Hematopoietic multipotent progenitor cell treated with erythropoietin and hydrocortisone succinate and interleukin-3 and kit ligand, for 8 days (in vitro differentiated cells): ENCODE results near the gene BPIFB1.

Experiments
- DNase-seq: peaks from one replicate; pipeline ENCODE4 v3.0.0-alpha.2; 2015

The BPIFB1 gene

DNA sequence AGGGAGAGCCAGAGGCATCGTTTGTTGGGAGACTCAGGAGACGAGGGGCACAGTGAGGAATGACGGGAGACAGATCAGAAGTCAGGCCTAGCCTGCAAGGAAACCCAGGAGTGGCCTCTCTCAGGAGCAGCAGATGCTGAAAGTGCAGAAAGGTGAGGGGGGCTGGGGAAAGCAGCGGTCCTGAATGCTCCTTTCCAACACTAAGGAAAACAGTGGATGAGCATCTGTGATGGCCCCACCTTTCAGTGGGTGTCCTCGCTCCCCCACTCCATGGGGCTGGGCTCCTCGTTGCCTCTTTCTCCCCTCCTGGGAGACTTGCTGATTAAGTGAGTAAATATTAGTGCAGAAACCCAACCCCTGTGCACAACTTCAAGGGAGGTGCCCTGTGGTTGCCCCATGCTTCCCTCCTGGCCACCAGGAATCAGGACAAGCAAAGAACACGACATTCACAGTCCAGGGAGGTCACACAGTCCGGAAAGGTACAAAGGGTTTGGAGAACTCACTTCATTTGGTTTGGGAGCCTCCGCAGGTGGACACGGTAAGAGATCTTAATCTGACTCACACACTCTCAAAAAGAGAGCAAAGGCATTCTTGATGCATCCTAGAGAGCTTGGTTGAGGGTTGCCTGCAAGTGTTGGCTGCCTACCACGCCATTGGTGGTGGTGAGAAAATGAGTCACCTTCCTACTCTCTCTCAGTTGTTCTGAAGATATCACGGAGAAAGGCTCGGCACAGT is 9.7 kb upstream of the BPIFB1 start:
- no peak for DNase-seq

DNA sequence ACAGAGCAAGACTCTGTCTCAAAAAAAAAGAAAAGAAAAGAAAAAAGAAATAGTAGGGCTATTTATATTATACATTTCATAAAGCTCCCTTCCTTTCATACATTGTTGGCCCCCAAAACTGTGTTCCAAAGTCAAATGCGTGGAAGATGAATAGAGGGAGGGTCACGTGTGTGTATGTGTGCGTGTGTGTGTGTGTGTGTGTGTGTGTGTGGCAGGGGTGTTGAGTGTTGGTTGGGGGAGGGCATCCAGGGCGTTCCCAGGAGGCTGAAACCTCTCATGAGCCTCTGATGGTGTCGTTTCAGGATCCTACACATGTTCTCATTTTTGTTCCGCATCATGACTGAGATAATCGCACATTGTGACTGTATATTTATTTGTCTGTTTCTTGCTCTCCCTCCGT is 7.8 kb upstream of the BPIFB1 start:
- no peak for DNase-seq

DNA sequence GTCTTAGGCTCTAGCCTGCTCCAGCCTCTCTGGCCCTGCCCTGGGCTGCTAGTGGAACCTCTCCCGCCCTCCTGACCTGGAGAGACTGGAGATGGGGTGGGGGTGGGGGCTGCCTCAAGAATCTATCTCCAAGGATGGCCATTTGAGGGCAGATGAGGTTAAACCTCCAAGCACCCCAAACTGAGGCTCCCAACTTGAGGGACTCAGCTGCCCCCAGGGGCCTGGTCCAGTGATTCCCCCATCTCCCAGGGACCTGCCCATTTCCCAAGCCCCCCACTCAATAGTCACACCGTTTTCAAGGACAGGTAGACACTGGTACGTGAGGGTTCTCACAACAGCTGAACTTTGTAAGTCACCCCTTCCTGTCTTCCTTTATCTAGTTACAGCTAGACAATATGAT is 7.1 kb upstream of the BPIFB1 start:
- no peak for DNase-seq

DNA sequence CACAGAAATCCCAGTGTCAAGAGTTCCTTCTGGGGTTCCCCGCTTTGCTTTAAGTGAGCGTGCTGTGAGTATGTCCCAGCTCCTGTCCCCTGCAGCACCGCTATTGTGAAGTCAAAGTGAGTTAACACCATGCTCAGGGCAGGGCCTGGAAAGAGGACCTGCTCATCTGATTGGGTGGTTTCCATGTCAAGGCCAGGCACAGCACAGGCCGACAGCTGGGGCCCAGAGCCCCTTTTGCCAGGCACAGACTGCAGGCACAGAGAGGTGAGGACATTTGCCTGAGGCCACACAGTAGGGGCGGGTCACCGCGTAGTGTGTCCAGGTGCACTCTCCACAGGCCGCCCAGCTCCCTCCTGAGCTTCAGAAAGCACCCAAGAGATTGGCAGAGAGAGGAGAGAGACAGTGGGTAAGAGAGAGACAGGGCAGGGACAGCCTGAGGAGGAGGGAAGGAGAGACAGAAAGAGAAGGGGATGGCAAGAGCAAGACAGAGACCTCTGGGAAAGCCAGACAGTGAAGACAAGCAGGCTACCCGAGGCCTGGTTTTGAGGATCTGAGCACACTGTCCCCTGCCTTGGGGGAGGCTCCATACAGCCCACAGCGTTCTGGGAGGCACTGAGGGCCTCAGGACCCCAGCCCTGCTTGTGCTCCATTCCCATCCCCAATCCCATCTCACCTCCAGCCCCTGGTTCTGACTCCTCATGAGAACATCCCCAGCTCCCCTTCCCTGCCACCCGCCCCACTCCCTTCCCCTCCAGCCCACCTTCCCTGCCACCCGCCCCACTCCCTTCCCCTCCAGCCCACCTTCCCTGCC is 6.5 kb upstream of the BPIFB1 start:
- DNase-seq: no peak

DNA sequence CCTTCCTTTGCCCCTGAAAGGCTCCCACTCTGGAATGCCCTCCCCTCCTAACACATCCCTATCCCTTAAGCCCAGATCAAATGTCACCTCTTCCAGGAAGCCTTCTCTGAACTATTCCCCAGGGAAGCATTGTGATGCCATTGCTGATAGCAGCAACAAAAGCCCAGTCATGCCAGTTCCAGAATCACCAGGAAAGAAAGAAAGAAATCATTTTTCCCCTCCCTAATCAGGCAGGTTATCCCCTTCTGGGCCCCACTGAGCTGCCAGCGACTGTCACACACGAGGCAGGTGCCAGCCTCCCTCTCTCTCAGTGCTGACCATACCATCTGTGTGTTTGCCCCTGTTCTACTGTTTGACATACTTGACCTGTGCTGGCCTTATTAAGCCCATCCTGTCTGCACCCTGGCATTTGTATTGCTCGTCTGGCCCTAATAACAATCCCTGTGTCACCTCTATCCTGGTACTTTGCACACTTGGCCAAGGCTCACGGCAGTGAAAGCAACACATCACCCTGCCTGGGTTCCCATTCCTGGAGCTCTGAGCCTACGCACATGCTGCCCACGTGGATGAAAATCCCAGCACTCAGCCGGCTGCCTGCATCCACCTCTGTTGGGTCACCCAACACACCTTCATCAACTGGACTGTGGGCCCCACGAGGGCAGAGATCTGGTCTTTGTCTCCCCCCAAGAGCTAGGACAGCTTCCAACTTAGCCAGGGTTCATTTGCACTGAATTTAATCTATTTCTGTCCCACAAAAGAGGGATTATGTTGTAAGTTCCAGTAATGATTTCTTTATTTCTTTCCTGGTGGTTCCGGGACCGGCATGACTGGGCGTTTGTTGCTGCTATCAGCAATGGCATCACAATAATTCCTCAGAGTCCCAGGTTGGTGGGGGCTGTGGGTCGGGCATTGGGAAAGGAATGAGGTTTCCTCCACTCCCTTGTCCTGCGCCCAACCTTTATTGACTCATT is 5.3 kb upstream of the BPIFB1 start:
- DNase-seq: no peak

DNA sequence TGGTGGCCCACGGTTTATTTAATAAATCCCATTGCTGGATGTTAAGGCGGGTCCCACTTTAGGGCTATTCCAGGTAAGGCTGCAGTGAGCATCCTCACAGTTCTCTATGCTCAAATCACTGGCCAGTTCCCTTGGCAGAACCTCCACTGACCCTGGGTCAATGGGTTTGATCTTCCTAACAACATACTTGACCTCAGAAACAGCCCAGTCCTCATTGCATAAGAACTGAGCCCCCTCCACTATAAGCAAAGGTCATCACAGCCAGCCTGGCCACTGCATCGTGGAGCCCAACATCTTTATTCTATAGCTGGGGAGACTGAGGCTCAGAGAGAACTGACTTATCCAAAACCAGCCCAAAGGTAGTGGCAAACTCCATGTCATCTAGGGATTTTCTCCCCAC is 4.3 kb upstream of the BPIFB1 start:
- no peak for DNase-seq

DNA sequence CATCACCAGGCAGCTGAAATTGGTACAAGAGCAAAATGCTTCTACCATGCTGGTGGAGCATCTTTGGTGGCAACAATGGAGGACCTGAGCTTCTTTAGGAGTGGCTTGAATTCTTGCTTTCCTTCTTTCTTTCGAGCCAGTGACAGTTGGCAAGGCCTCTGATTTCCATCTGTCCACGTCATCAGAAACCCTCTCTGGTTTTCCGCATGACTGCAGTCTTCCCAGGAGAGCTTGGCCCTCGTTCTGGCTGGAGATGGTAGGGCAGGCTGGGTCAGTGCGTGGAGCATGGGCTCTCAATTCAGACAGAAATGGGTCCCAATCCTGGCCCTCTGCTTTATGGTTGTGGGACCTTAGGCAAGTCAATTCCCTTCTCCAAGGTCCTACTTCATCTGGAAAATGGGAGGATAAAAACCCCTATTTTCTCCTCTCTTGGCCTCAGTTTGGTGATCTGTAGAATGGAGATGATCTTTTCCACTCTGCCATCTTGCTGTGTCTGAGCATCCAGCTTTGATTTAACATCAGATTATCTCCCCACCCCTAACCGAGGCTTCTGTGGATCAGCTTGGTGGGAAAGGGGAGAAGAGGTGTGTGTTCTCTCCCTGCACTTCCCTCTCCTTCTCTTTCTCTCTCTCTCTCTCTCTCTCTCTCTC is 3.6 kb upstream of the BPIFB1 start:
- no peak for DNase-seq

DNA sequence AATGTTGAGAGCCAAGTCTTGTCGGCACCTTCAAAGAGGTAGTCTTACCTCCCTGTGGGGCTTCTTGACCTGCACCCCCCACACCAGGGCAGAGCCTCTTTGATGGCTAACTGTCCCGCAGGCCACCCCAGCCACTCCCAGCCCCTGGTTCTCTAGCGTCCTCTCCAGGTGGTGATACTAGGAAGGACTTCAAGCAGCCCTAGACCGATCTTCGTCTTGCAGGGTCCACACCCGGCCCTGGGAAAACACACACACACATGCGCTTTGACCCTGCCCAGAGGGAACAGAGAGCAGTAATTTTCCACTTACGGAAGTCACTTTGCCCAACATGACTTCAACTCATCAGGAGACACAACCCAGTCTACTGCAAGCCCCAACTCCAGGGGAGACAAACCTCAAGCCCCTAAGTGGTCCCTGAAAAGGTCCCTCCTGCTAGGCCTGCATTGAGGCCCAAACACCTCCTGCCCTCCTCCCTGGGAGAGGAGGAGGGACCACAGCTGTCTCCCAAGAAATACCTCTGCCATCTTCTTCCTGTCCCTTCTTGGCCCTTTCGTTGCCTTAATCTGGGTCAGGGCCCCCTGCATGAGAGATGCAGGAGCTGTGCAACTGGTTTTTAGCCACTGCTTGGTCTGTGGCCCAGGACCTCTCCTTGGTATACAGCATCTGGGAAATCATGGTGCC is 2.9 kb upstream of the BPIFB1 start:
- DNase-seq: no peak

DNA sequence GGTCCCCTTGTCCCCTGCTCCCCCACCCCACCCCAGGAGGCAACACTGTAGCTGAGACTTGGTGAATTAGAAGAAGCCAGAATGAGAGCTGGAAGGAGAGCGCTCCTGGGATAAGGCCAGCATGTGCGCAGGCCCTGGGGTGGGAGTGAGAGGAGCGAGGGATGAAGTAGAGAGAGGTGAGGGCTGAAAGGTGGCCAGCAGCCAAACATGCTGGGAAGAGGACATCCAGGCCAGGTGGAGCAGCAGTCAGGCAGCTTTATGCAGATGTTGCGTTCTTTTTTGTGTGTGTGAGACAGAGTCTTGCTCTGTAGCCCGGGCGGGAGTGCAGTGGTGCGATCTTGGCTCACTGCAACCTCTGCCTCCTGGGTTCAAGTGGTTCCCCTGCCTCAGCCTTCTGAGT is 2.2 kb upstream of the BPIFB1 start:
- no peak for DNase-seq

DNA sequence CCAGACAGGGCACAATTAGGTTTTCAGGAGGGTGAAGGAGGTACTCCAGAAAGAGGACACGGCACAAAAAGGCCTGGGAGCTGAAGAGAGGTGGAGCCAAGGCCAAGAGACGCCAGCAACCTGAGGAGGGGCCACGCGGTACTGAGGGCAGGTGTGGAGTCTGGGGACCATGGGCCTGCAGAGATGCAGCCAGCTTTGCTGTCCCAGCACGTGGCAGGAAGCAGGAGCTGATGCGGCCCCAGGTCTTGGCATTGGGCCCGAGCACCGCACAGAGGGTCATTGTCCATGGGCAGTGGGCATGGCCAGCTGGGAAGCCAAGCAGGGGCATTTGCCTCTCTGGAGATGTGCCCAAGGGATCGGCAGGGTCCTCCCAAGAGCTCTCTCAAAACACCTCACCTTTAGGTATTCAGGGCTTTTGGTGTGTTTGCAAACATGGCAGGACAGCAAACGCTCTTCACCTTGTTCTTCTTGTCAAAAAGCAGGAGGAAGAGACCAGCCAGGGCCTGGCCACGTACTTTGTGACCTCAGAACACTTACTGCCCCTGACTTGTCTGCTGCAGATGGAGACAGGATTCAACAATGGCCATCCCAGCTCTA is 1.4 kb upstream of the BPIFB1 start:
- DNase-seq: no peak

DNA sequence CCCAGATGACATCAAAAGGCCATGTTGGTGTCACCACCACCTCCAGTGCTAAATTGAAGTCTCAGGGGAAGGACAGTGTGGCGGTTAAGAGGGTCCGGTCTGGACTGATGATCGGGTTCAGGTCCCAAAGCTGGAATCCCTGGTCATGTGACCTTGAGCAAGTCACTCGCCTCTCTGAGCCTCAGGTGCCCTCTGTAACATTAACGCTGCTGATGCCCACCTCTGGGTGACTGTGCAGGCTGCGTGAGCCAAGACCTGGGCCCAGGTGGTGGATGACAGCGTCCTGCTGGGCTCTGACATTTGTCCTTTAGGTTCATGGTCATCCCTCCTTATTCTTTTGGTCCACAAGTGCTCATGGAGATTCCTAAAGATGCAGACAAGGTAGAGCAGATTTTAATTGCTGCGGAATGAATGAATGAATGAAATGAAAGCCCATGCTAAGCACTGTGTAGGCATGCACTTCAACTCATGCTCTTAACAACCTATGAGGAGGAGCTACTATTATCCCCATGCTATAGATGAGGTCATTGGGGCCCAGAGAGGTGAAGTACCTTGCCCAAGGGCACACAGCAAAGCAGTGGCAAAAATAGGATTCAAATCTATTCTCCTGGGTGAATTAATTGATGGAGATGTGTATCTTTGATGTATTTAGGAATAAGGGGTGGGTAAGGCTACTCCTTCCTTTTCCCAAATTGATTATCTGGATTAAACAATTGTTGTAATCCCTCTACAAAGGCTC is 649 bp upstream of the BPIFB1 start:
- no peak for DNase-seq

DNA sequence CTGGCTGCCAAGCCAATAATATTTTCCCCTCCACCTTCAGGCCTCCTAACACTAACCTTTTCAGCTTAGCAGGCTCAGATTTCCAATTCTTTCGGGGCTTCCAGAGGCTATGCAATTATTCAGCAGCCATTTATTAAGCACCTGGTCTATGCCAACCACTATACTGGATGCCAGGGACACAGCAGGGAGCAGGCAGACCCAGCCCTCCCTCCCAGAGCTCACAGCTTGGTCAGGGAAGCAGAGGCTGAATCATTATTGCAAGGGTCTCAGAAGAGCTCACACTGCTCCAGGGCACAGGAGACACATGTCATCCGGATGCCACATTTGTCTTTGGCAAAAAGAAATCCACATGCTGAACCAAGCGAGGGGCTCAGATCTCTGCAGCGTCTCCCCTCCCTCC is 1.3 kb downstream of the BPIFB1 start:
- DNase-seq: no peak

DNA sequence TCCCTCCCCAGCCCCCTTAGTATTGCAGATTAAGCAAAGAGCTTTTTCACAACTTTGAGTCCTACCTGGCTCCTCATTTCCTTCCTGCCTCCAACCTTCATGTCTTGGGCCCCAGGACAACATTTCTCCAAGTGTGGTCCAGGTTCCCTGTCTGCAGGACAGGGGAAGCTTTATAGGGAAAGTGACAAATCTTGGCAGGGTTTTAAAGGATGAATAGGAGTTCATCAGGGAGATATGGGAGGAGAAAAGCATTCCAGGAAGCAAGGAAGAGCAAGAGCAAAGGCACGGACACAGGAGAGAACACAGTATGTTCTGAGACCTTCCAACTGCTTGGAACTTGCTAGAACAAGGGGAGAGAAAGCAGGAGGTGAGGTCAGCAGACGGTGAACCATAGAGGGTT is 1.9 kb downstream of the BPIFB1 start:
- DNase-seq: no peak

DNA sequence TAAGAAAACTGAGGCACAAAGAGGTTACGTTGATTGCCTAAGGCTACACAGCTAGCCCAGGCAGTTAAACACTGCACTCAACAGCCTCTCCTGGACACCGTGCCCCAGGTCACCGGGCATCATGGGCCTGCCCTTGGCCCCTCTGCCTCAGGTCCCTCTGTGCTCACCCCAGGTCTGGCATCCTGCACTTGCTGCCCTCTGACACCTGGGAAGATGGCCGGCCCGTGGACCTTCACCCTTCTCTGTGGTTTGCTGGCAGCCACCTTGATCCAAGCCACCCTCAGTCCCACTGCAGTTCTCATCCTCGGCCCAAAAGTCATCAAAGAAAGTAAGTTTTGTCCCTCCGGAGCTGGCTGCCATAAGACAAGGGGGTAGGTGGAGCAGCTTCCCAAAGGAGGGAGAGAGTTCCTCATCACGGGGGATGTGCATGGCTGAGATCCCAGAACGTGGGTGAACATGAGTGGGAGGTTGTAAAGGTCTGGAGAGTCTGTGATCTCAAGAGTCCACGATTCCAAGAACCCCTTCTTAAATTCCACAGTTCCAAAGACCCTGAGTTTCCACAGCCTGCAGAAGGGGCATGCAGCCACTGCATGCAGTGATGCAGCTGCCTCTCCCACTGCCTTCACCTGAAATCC is 3.0 kb downstream of the BPIFB1 start:
- no peak for DNase-seq

DNA sequence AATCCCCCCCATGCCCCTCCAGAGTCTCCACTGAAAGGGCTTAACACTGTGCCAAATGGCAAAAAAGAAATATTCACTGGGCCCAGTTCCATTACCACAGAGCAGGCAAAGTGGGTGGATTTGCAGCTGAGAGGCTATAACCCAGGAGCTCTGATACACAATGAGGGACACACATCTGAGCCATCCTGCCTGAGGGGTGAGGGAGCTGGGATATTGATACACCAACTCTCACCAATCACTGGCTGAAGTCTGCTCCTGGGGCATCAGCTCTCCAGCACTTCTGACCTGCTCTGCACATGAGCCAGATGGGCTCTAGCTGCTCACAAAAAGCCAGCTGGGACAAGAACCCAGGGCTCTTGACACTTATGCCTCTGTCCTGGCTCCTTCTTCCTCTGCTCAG is 4.9 kb downstream of the BPIFB1 start:
- DNase-seq: no peak

DNA sequence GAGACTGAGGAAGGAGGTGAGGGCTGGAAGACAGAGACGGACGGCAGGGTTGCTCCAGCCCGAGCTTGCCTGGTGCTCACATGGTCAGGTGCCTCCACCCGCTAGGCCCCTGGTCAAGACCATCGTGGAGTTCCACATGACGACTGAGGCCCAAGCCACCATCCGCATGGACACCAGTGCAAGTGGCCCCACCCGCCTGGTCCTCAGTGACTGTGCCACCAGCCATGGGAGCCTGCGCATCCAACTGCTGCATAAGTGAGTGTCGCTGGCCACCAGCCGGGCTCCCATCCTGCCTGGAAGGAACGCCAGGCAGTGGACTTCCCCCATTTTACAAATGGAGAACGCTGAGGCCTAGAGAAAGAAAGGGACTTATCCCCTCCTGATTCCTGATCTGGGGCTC is 7.8 kb downstream of the BPIFB1 start:
- DNase-seq: no peak

DNA sequence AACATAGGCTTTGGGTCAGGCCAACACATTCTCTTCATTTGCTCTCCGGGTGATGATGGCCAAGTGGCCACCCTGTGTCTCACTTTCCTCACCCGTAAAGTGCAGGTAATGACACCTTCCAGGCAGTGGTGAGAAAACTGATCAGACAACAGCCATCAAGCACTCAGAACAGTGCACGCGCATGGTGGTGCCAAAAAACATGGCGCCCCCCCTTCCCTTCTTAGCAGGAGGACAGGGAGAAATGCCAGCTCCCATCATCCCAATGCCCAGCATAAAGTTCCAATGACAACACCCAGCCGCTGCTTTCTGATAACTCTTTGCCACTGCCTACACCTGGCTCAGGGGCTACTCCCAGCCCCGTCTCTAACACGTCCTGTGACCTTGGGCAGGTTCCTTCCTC is 8.4 kb downstream of the BPIFB1 start:
- no peak for DNase-seq

DNA sequence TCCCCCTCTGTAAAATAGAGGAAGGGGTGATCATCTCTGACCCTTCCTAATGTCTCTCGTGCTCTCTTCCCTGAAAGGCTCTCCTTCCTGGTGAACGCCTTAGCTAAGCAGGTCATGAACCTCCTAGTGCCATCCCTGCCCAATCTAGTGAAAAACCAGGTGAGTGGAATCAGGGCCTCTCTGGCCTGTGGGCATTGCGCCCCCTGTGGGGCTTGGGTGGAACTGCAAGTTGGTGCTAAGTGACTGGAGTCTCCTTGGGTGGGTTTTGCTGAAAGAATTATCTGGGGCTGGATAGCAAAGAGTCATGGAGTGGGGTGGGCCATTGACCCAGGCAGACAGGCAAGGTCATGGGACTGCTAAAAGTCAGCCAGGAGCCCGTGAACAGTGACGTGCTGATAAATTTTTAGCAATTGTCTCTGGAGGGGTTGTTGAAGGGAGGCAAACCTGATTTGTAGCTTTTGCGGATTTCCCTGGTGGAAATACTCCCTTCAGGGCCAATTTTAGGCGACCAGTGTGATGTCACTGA is 8.9 kb downstream of the BPIFB1 start:
- peak; percentile 57 for DNase-seq

DNA sequence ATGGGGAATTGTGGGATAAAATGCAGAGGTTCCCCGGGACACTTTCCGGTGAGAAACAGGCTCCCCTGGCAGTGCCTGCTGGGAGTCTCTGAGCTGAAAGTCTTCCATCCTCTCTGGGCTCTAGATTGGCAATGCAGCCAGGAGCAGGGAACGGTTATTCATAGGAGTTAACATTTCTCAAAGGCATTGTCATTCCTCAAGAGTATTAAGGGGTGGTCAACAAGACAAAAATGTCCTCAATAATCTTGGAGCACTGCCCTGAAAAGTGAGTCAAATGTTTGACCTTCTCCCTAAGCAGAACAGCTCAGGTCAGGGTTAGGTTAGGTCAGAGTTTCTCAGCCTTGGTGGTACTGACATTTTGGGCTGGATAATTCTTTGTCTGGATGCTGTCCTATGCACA is 13.2 kb downstream of the BPIFB1 start:
- DNase-seq: no peak

DNA sequence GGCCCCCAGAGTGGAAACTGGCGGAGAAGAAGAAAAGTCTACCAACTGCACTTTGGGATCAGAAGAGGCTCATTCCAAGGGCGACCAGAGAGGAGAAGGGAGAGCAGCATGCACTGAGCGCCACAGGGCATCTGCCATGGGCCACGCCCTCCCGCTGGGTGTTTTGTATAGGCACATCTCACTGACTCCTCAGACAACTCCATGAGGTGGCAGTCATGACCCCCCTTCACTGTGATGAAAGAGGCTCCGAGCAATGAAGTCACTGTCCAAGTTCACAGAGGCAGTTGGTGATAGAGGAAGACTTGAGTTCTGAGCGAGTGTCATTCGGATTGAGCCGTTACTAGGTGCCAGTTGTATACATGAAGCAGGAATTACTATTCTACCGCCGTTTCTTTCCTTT is 15.4 kb downstream of the BPIFB1 start:
- no peak for DNase-seq
